Measurements from ENCODE around the gene PTPA. TPM values are rescaled to one million over a fixed set of nuclear protein-coding genes. Genes with fewer than 3 reads are reported as not detected.

PTPA gene
- 59.8 and 61.5 TPM in 2 replicates for total RNA-seq

GRCh38 chr9:129110740-129111527 lies at the start of gene PTPA, which contains the start of gene CRAT:
Gene PTPA, plus strand, starts transcription at chr9:129111415. Its CDS starts 186 bp downstream, at chr9:129111601.
Gene CRAT, minus strand, starts transcription at chr9:129110793. Its CDS starts 284 bp downstream, at chr9:129110509.

GRCh38 chr9:129080601-129081387 lies 30.4 kb upstream of the PTPA start, which contains the start of gene DOLPP1:
Gene DOLPP1, plus strand, starts transcription at chr9:129081111. Its CDS starts 21 bp downstream, at chr9:129081132.

GRCh38 chr9:129177791-129178567 lies 66.8 kb downstream of the PTPA start, which contains the start of gene IER5L:
Gene IER5L, minus strand, starts transcription at chr9:129178261. Its CDS starts 209 bp downstream, at chr9:129178052.

Other genes with a start within 250 kb of the PTPA start
- 2.6 and 3.2 TPM in 2 replicates for gene KYAT1, start 229.5 kb upstream of the PTPA start, total RNA-seq
- 30.5 and 31.8 TPM in 2 replicates for gene LRRC8A, start 229.3 kb upstream of the PTPA start, total RNA-seq
- 33.5 and 39.1 TPM in 2 replicates for gene PHYHD1, start 190.4 kb upstream of the PTPA start, total RNA-seq
- 20.7 and 21.4 TPM in 2 replicates for gene DOLK, start 163.8 kb upstream of the PTPA start, total RNA-seq
- 32.4 and 53.9 TPM in 2 replicates for gene NUP188, start 163.7 kb upstream of the PTPA start, total RNA-seq
- gene SH3GLB2, start 83.1 kb upstream of the PTPA start, total RNA-seq, result 15.3 and 16.7 TPM in 2 replicates
- gene MIGA2, start 74.8 kb upstream of the PTPA start, total RNA-seq, result 14.8 and 23.4 TPM in 2 replicates
- 8.5 and 10.0 TPM in 2 replicates for gene DOLPP1, start 30.3 kb upstream of the PTPA start, total RNA-seq
- 61.3 and 63.0 TPM in 2 replicates for gene CRAT, start 622 bp upstream of the PTPA start, total RNA-seq
- gene IER5L, start 66.8 kb downstream of the PTPA start, total RNA-seq, result 71.9 and 97.2 TPM in 2 replicates